HEK293T (cell line): Measurements from ENCODE around the gene NEBL.

Experiments used
- CTCF ChIA-PET: fragments of 350-600 bp; formaldehyde crosslinking; extraction: SDS; loops from one replicate; lab custom pipeline; 2021; ENCODE audit warnings: antibody characterized with exemption, inconsistent platforms; lab: Yijun Ruan, JAX
- POLR2A ChIA-PET: fragments of 350-600 bp; formaldehyde crosslinking; extraction: SDS; loops from one replicate; lab custom pipeline; 2020; ENCODE audit warnings: antibody characterized with exemption, inconsistent platforms; lab: Yijun Ruan, JAX
- DNase-seq: peaks from one replicate; pipeline ENCODE4 v3.0.0; 2012; ENCODE audit warnings: mixed read lengths; ENCODE audit errors: extremely low spot score
- ARNT ChIP-seq: fragments of 450-650 bp; IDR thresholded peaks from 2 replicates; pipeline ENCODE4 v1.6.1; 2017; ENCODE audit warnings: mild to moderate bottlenecking
- BHLHE40 ChIP-seq: fragments of 450-650 bp; IDR thresholded peaks from 2 replicates; pipeline ENCODE4 v1.6.1; 2016; ENCODE audit warnings: mild to moderate bottlenecking, moderate library complexity, borderline replicate concordance
- CTBP1 ChIP-seq: fragments of 450-650 bp; IDR thresholded peaks from 2 replicates; pipeline ENCODE4 v1.6.1; 2016; ENCODE audit warnings: borderline replicate concordance
- ELF4 ChIP-seq: fragments of 450-650 bp; IDR thresholded peaks from 2 replicates; pipeline ENCODE4 v1.6.1; 2017; ENCODE audit warnings: antibody characterized with exemption
- FOXA1 ChIP-seq: fragments of 450-650 bp; IDR thresholded peaks from 2 replicates; pipeline ENCODE4 v1.6.1; 2016; ENCODE audit warnings: mild to moderate bottlenecking
- FOXK2 ChIP-seq: fragments of 450-650 bp; IDR thresholded peaks from 2 replicates; pipeline ENCODE4 v1.6.1; 2016; ENCODE audit warnings: mild to moderate bottlenecking
- FOXM1 ChIP-seq: fragments of 450-650 bp; IDR thresholded peaks from 2 replicates; pipeline ENCODE4 v1.6.1; 2017; ENCODE audit warnings: mild to moderate bottlenecking, borderline replicate concordance
- HDGF ChIP-seq: fragments of 450-650 bp; IDR thresholded peaks from 2 replicates; pipeline ENCODE4 v1.6.1; 2017; ENCODE audit warnings: antibody characterized with exemption, borderline replicate concordance
- L3MBTL2 ChIP-seq: fragments of 450-650 bp; conservative IDR thresholded peaks from 2 replicates; pipeline ENCODE4 v1.6.1; 2016; ENCODE audit warnings: mild to moderate bottlenecking
- LEF1 ChIP-seq: fragments of 450-650 bp; IDR thresholded peaks from 2 replicates; pipeline ENCODE4 v1.6.1; 2017; ENCODE audit warnings: mild to moderate bottlenecking, borderline replicate concordance
- NFRKB ChIP-seq: fragments of 450-650 bp; IDR thresholded peaks from 2 replicates; pipeline ENCODE4 v1.6.1; 2016; ENCODE audit warnings: mild to moderate bottlenecking, moderate library complexity
- PKNOX1 ChIP-seq: fragments of 450-650 bp; IDR thresholded peaks from 2 replicates; pipeline ENCODE4 v1.6.1; 2016
- SP1 ChIP-seq: fragments of 450-650 bp; IDR thresholded peaks from 2 replicates; pipeline ENCODE4 v1.6.1; 2017
- SUZ12 ChIP-seq: fragments of 450-650 bp; IDR thresholded peaks from 2 replicates; pipeline ENCODE4 v1.6.1; 2016; ENCODE audit warnings: mild to moderate bottlenecking
- TARDBP ChIP-seq: fragments of 450-650 bp; IDR thresholded peaks from 2 replicates; pipeline ENCODE4 v1.6.1; 2016
- ZNF384 ChIP-seq: fragments of 450-650 bp; IDR thresholded peaks from 2 replicates; pipeline ENCODE4 v1.6.1; 2016

Gene NEBL

GRCh38 chr10:20776384-20777118 is 120.6 kb downstream of the NEBL start:
- ChIA-PET POLR2A (no interaction called here), CTCF (no interaction called here)
- DNase-seq = no peak
- no peak for TF ChIP-seq FOXM1
- no peak for TF ChIP-seq LEF1
- TF ChIP-seq NFRKB = no peak
- no peak for TF ChIP-seq ARNT
- no peak for TF ChIP-seq TARDBP
- no peak for TF ChIP-seq ELF4
- TF ChIP-seq CTBP1 = no peak
- no peak for TF ChIP-seq FOXK2
- no peak for TF ChIP-seq L3MBTL2
- no peak for TF ChIP-seq BHLHE40
- TF ChIP-seq FOXA1 = no peak
- no peak for TF ChIP-seq SUZ12
- no peak for TF ChIP-seq PKNOX1
- no peak for TF ChIP-seq ZNF384
- TF ChIP-seq HDGF = no peak
- TF ChIP-seq SP1 = no peak

GRCh38 chr10:20771051-20771450 is 126.1 kb downstream of the NEBL start:
- TF ChIP-seq SP1 (no peak), ARNT (no peak), HDGF (no peak), CTBP1 (no peak), BHLHE40 (no peak), PKNOX1 (no peak), LEF1 (no peak), FOXA1 (no peak), ZNF384 (no peak), SUZ12 (no peak), FOXK2 (no peak)
- ChIA-PET POLR2A (no interaction called here), CTCF (interaction anchor here (0.8 kb wide), 1 partner anchor 1149 kb away, joined by 3 read pairs; no protein-coding TSS in a partner anchor)
- DNase-seq = no peak

- no peak for DNase-seq
- CTCF ChIA-PET = no interaction called here
- no peak for TF ChIP-seq HDGF
- POLR2A ChIA-PET = no interaction called here
Observed at GRCh38 chr10:20769481-20769880, 127.6 kb downstream of the NEBL start.

GRCh38 chr10:20768843-20769242 is 128.3 kb downstream of the NEBL start:
- TF ChIP-seq TARDBP = no peak
- no peak for TF ChIP-seq ELF4
- ChIA-PET CTCF (interaction anchor here (0.9 kb wide), 1 partner anchor 1356 kb away, joined by 4 read pairs; no protein-coding TSS in a partner anchor), POLR2A (interaction anchor here (0.7 kb wide), 1 partner anchor 19 kb away, joined by 3 read pairs; no protein-coding TSS in a partner anchor)
- no peak for DNase-seq

DNA sequence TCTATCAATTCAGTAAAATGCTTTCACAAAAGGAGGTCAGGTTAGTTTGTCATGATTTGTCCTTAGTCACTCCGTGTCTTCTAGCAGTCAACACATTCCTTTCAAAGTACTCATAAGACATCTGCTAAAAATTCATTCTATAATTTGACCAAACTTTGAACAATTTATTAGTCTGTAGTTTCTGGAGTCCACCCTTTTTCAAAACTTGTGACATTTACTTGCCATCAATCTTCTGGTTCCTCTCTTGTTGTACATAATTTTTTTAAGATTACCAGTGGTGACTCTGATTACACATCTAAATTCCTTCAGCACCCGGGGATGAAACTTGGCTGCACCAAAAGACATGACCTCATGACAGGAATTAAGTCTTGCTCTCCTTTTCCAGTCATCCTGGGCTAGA is 130.1 kb downstream of the NEBL start:
- no peak for DNase-seq
- POLR2A ChIA-PET = no interaction called here
- TF ChIP-seq L3MBTL2 (no peak), TARDBP (no peak), ARNT (no peak), NFRKB (no peak), BHLHE40 (no peak), LEF1 (no peak), HDGF (no peak), PKNOX1 (no peak), FOXA1 (no peak), SP1 (no peak), CTBP1 (no peak)
- CTCF ChIA-PET = no interaction called here

GRCh38 chr10:20765066-20765465 is 132.0 kb downstream of the NEBL start:
- ChIA-PET POLR2A (no interaction called here), CTCF (no interaction called here)
- TF ChIP-seq HDGF = no peak
- TF ChIP-seq CTBP1 = no peak
- TF ChIP-seq PKNOX1 = no peak
- no peak for TF ChIP-seq FOXK2
- no peak for DNase-seq
